Neural cell (in vitro differentiated cells): ENCODE measurements around the gene TMCO2.

ENCODE experiments used
- MXI1 ChIP-seq: fragments of 450-650 bp; conservative IDR thresholded peaks from 2 replicates; pipeline ENCODE4 v1.6.1; 2014; ENCODE audit warnings: antibody characterized with exemption, mild to moderate bottlenecking; ENCODE audit not compliant: poor library complexity, severe bottlenecking
- TF ChIP-seq, protein P1 (sequence below): fragments of 450-650 bp; IDR thresholded peaks from 2 replicates; pipeline ENCODE4 v1.5.1; 2014; ENCODE audit warnings: antibody characterized with exemption, mild to moderate bottlenecking, moderate library complexity; ENCODE audit not compliant: poor library complexity, severe bottlenecking

DNA sequence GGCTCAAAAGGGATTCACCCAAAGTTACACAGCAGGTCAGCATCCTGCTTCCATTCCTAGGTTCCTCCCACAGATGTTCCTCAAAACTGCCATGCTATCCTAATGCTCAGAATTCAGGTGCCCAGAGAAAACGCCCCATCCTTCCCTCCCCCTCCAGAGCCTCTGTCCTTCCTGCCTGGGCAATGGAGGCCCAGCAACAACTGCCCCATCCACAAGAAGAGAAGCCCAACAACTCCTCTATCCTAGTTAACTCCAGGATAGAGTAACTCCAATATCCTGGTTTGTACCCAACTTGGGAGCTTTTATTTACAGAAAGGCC is 52.5 kb downstream of the TMCO2 start:
- TF ChIP-seq MXI1: no peak
- TF ChIP-seq, protein P1, sequence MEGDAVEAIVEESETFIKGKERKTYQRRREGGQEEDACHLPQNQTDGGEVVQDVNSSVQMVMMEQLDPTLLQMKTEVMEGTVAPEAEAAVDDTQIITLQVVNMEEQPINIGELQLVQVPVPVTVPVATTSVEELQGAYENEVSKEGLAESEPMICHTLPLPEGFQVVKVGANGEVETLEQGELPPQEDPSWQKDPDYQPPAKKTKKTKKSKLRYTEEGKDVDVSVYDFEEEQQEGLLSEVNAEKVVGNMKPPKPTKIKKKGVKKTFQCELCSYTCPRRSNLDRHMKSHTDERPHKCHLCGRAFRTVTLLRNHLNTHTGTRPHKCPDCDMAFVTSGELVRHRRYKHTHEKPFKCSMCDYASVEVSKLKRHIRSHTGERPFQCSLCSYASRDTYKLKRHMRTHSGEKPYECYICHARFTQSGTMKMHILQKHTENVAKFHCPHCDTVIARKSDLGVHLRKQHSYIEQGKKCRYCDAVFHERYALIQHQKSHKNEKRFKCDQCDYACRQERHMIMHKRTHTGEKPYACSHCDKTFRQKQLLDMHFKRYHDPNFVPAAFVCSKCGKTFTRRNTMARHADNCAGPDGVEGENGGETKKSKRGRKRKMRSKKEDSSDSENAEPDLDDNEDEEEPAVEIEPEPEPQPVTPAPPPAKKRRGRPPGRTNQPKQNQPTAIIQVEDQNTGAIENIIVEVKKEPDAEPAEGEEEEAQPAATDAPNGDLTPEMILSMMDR: no peak
